ENCODE results near the gene ATP9B. TPM values are rescaled to one million over a fixed set of nuclear protein-coding genes. Genes with fewer than 3 reads are reported as not detected.
A peak's percentile ranks its signal among the peaks of the same experiment; 100 is the strongest.

ATP9B gene
- total and polyA plus RNA-seq, 8 donors, result 29.2 to 41.5 (median 38.3) TPM

DNA sequence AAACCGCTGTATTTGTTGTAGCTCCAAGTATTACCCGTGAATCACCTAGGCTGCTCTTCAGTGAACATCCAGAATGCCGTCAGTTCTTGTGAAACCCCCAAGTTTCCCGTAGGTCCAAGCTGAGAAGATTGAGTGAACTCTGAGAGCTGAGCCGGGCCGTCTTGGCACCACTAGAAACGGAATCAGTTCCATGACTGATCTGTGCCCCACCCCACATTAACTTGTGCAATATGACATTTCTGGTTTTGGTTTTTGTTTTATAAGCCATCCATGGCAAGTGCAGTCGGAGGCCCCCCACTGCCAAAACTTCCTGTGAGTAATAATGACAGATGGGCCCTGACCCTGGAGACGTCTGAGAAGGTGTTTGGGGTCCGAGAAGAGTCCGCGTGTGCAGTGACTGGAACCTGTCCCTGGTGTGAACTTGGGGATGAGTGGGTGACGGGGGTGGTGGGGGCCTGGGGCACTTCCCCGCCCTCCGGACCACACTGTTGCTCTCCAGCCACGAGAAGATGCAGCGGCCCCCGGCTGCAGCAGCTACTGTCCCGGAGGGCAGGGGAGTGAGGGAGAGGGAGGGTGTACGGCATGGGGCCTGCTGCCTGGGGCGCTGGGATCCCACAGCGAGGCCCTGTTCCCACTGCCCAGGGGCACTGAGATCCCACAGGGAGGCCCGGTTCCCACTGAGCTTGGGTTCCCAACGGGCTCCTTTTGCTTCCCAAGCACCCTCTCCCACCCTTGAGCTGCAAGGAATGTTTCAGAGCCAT is 353.0 kb downstream of the ATP9B start:
- Histone ChIP-seq H3K27ac (no peak overlapping the region), H3K4me3 (no peak overlapping the region), H3K27me3 (no peaks in the 10 kb centered on the region), H3K36me3 (peaks cover 0 to 24% of the 10 kb centered on the region in 2 donors), H3K9me3 (no peaks in the 10 kb centered on the region), H3K4me1 (peaks cover 0 to 9% of the 10 kb centered on the region in 2 donors)
- DNase-seq (peak in 1 of 4 donors; percentile 70), ATAC-seq (no peak)
- intact Hi-C loops (cut with DNase I), result no loop called here
- TF ChIP-seq, protein P1, sequence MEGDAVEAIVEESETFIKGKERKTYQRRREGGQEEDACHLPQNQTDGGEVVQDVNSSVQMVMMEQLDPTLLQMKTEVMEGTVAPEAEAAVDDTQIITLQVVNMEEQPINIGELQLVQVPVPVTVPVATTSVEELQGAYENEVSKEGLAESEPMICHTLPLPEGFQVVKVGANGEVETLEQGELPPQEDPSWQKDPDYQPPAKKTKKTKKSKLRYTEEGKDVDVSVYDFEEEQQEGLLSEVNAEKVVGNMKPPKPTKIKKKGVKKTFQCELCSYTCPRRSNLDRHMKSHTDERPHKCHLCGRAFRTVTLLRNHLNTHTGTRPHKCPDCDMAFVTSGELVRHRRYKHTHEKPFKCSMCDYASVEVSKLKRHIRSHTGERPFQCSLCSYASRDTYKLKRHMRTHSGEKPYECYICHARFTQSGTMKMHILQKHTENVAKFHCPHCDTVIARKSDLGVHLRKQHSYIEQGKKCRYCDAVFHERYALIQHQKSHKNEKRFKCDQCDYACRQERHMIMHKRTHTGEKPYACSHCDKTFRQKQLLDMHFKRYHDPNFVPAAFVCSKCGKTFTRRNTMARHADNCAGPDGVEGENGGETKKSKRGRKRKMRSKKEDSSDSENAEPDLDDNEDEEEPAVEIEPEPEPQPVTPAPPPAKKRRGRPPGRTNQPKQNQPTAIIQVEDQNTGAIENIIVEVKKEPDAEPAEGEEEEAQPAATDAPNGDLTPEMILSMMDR (IDR thresholded peaks at IDR 0.05), result no peak

DNA sequence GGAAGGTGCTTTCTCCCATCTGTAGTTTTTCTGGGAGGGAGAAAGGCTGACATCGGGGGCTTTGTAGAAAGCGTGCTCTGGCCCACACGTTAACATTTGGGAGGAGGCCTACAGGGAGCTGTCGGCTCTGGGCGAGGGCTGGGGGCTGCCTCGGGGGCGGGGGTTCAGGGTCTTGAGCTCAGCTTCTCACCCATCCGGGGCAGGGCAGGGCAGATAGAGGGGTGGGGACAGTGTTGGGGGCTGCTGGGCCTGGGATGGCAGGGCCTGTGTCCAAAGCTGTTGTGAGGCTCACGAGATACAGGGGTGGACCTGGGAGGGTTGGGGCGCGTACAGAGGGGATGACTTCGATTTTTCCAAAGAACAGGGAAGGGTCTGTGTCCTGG is 353.6 kb downstream of the ATP9B start:
- peak in 1 of 4 donors; percentile 49 for DNase-seq
- H3K36me3 ChIP-seq, result peaks cover 0 to 24% of the 10 kb centered on the region in 2 donors
- intact Hi-C loops (cut with DNase I), result no loop called here
- peaks cover 0 to 9% of the 10 kb centered on the region in 2 donors for H3K4me1 ChIP-seq
- no peak overlapping the region for H3K27ac ChIP-seq
- no peaks in the 10 kb centered on the region for H3K9me3 ChIP-seq
- H3K27me3 ChIP-seq, result no peaks in the 10 kb centered on the region
- ATAC-seq, result no peak
- TF ChIP-seq, protein P1 (IDR thresholded peaks at IDR 0.05), result no peak
- H3K4me3 ChIP-seq, result no peak overlapping the region

DNA sequence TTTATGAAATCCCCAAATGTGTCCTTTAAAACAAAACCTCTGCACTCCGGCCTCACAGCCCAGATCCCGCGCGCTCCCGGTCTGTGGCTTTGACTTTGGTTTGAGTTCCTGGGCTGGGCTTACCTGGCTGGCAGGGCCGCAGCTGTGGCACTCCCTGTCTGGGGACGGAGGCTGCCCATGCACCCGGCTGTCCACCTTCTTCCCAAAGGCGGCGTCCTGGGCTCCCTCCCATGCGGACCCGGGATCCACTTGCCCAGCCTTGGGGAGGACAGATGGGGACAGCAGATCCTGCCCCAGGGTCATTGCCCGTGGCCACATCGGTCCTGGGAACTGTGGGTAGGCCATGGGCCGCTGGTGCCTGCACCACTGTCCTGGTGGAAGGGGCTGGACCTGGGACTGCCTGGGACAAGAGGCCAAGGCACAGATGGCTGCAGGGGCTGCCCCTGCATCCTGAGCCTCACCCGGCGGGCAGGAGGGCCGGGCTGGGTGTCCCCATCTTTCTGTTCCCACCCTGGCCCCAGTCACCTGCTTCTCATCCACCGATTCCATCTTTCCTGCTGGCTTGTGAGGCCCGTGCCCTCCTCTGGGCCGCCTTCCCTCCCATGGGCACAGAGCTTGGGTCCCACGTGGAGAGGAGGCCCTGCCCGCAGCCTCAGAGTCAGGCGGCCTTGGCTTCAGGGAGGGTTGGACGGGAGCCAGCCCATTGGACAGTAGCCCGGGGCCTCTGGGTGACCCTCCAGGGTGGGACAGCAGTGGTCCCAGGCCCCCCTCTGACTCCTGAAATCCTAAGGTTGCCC is 354.2 kb downstream of the ATP9B start:
- peak; percentile 9 for ATAC-seq

DNA sequence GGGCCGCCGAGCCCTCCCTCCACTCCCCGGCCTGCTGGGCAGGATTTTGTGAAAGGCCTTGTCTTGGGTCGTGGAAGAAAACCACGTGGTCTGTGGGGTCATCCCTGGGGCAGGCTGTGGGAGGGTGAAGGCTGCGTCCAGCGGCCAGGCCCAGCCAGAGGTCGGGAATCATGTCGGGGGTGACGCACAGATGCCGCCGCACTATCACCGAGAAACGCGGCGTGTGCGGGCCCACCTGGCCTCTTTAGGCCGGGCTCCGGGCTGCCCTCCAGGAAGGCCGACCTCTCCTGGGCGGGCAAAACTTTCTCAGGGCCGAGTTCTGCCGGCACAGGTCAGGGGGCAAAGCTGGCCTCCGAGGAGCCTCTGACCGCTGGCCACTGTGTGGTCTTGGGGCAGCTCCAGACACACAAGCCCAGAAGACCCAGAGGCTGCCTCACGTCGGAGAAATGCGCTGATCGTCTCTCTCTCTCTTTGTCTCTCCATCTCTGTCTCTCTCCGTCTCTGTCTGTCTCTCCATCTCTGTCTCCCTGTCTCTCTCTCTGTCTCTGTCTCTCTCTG is 354.9 kb downstream of the ATP9B start:
- peak; percentile 39 for ATAC-seq
- Histone ChIP-seq H3K4me3 (no peak overlapping the region), H3K4me1 (peaks cover 0 to 9% of the 10 kb centered on the region in 2 donors), H3K36me3 (peaks cover 0 to 24% of the 10 kb centered on the region in 2 donors), H3K27me3 (no peaks in the 10 kb centered on the region), H3K27ac (no peak overlapping the region), H3K9me3 (no peaks in the 10 kb centered on the region)
- TF ChIP-seq, protein P1 (IDR thresholded peaks at IDR 0.05), result no peak
- intact Hi-C loops (cut with DNase I), result no loop called here
- peak in 1 of 4 donors; percentile 73 for DNase-seq

More for the DNA sequence above, 354.2 kb downstream of the ATP9B start:
- intact Hi-C loops (cut with DNase I), result no loop called here
- Histone ChIP-seq H3K9me3 (no peaks in the 10 kb centered on the region), H3K36me3 (peaks cover 0 to 24% of the 10 kb centered on the region in 2 donors), H3K4me1 (peaks cover 0 to 9% of the 10 kb centered on the region in 2 donors), H3K4me3 (no peak overlapping the region), H3K27me3 (no peaks in the 10 kb centered on the region), H3K27ac (no peak overlapping the region)
- DNase-seq, result peak in 1 of 4 donors; percentile 76
- TF ChIP-seq, protein P1 (IDR thresholded peaks at IDR 0.05), result no peak
